Body of pancreas (tissue), 4 donors: ENCODE measurements around the gene RICTOR.

Source experiments
- CTCF ChIP-seq, 7 experiments: fragments of 450-650 bp in 4 of 7; fragments of 200-600 bp in 3 of 7; sonication (generic) in 3 of 7; IDR thresholded peaks; one replicate each; pipeline ENCODE4 v1.5.1; 2016 to 2019; ENCODE audit warnings: antibody characterized with exemption in 7 of 7
- POLR2A ChIP-seq, 3 donors: fragments of 450-650 bp; IDR thresholded peaks; one replicate each; pipeline ENCODE4 v1.6.1; 2016; ENCODE audit warnings: antibody characterized with exemption in 3 of 3, mild to moderate bottlenecking in 2 of 3

- TF ChIP-seq CTCF (IDR thresholded peaks at IDR 0.05) (no peak), POLR2A (IDR thresholded peaks at IDR 0.05) (no peak)
Observed at GRCh38 chr5:38889424-38889823, 184.8 kb downstream of the RICTOR start.
